ENCODE results near the gene TRPM8.
"Not testable (repeated sequence)": the region's sequence is repeated elsewhere in the genome, so short reads cannot be mapped to it uniquely, and the experiment has no call there.

Gene TRPM8

DNA sequence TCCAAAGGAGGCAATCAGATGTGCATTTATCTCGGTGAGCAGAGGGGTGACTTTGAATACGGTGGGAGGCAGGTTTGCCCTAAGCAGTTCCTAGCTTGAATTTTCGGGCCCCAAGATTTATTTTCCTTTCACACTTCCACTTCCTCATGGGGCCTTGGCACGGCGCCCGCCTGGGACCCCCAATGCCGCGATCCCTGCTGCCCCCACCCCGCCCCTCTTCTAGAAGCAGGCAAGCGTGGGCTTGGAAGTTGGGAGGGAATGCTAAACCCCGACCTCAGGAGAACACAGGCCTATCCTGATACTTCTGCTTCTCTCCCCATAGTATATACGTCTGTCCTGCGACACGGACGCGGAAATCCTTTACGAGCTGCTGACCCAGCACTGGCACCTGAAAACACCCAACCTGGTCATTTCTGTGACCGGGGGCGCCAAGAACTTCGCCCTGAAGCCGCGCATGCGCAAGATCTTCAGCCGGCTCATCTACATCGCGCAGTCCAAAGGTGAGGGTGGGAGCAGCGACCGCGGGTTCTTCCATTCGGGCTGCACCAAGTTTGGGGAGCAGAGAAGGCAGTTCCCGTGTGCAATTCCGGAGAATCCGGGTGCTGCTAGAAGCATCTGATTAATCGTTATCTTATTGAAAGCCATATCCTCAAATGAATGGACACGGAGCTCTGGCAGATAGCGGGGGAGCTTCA is 21.6 kb downstream of the TRPM8 start:
- no peak for DNase-seq

DNA sequence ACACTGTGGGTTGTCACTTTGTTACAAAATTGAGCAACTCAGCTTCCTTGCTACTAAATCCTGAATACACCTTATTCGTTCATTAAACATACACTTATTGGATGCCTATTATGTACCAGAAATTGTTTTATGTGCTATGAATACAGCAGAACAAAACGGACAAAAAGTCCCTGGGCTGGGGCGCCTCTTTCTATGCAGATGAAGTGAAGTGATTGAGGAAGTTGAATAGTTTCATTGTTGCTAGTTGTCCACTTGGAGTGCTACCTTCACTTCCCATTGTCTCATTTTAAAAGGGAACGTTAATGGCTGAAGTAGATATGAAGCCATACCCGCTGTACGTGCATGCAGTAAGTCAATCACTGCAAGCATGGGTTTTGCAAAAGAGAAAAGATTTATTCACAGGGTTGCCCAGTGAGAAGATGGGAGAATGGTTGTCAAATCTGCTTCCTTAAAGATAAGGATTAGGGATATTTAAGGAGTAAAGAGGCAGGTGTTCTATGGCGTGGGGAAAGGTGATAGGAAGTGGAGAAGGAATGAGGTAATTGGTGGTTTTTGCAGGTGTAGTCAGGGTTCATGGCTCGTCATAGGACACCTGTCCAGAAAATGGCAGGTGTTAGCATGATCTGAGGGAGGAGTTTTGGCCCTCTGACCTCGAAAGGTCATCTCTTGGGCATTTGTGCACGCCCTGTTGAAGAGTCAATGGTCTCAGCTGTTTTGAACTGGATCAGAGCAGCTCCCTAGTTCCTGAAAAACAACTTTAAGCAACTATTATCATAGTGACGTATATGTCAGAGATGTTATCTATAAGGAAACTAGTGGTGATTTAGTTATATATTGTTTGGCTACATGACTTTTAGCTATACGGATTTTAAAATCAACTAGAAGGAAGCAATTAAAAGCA is 23.5 kb downstream of the TRPM8 start:
- no peak for DNase-seq

DNA sequence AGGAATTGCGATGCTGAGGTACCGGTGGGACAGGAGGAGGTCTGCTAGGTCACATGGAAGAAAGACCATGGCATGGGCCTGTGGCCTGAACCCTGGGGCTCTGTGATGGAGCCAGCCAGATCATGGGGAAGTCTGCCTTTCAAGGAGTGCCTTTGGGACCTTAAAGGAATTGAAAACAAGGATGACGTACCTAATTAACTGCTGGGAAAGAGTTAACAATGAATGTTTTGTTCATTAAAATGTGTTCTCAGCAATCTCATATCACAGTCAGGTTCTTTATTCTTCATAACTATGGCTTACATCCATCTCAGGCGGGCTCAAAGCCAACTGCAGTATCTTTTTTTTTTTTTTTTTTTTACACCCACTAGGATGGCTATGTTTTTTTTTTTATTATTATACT is 25.6 kb downstream of the TRPM8 start:
- no peak for DNase-seq

DNA sequence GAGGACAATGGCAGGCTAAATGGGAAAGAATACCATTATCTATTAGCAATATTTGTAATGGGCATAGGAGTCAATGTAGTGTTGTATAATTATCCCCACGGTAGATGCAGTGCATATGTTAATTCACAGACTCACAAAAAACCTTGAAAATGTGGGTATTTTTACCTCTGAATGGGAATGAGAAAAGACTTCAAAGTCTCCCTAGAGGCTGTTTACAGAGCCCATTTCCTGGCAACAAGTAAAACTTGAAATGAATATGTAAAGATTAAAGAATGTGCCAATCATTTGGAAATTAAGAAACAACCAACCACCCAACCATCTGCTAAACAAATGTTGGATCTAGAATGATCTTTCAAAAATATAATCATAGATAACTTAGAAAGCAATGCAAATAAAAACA is 27.1 kb downstream of the TRPM8 start:
- no peak for DNase-seq

DNA sequence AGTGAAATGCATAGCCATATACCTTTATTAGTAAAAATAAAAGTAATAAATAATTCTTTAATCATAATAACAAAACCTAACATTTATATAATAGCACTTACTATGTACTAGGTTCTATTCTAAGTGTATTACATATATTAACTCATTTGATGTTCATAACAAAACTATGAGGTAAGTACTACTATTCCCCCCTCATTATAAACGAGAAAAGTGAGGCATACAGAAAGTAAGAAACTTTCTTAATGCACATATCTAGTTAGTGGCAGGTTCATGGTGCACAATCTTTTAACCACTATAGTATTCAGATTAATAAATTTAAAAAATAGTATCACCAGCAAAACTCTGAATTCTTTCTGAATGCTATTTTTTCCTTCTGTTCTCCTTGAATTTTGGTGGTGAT is 27.5 kb downstream of the TRPM8 start:
- DNase-seq, result no peak

DNA sequence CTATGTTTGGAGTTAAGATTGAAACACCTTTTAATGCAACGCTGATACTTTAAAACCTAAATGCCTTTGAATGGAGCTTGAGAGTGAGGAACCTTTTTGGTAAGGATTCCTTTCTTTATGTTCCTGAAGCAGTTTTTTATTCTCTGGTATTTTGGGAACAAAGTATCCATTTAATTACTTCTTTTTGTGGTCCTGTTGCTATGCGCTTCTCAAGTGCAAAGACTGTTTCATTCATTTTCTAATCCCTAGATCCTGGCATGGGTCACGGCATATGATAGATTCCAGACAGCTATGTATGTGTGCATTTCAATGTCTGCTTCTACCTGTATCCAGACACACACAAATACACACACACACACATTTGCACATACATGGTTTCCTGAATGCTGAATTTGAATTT is 28.0 kb downstream of the TRPM8 start:
- DNase-seq, result no peak

DNA sequence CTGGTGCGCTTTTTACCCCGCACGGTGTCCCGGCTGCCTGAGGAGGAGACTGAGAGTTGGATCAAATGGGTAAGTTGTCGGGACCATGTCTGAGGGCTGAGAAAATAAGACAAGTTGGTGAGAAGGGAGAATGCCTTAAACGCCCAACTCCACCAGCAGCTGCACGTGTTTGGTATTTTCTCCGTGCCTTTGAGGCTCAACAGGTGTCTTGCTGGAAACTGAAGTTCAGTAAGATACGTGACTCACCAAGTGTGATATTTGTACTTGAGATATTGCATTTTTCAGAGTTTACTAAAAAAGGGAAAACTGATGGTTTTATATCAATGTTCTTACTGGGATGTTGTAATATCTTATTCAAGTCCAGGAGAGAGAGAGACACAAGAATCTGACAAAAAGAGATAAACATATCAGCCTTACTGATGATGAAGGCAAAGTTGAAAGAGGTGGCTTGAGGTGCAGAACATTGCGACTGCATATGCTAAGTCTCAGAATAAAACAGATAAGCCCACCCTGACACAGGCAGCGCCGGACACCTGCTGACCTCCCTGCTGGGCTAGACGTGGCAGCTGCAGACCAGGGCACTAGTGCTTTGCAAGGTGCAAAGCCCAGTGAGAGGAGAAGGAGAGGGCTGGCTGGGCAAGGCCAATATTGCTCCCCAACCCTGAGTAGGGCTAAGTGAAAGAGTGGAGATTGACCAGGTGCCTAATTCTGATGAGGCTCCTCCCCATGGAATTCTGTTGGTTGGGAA is 33.1 kb downstream of the TRPM8 start:
- DNase-seq, result no peak

DNA sequence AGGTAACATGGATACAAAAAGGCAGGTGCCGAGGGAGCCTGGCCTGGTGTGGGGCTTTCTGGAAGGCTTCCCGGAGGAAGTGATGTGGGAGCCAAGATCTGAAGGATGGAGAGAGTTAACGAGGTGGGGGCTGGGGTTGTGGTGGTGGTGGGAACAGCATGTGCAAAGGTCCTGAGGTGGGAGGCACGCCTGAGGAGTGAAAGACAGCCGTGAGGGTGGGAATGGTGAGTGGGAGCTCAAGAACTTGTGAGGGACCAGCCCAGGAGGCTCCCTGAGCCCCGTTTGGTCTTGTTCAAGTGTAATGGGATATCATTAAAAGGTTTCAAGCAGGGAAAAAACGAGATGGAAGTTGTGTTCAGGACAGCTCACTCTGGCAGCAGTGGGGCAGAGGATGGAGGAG is 35.2 kb downstream of the TRPM8 start:
- no peak for DNase-seq

DNA sequence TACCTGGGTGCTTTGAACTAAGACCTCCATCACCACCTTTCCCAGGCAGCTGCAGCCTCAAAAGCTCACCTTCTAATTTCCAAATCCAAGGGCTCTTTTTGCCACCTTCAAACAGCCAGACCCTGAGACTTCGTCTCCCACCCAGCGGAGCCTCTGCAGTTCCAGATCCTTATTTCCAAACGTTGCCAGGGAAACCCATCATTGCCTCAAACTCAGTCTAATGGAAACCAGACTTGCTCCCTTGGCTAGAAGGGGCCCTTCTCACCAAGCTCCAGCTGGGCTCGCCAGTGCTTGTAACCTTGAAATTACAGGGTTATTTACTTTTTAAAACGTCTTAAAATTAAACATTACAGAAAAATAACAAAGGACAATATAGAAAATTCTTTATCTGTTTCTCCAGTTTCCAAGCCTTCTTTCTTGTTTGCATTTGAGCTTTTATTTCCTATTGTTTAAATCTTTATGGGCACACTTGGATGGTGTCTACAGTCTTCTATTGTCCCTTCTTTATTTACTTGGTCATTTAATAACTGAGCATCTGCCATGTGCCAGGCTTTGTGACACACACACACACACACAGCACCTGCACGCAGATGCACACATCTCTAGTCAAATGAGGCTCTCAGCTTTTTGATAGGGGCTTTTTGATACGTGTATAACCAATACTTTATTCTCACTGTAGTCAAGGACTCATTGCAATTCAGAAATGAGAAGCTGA is 36.1 kb downstream of the TRPM8 start:
- peak; percentile 91 for DNase-seq

DNA sequence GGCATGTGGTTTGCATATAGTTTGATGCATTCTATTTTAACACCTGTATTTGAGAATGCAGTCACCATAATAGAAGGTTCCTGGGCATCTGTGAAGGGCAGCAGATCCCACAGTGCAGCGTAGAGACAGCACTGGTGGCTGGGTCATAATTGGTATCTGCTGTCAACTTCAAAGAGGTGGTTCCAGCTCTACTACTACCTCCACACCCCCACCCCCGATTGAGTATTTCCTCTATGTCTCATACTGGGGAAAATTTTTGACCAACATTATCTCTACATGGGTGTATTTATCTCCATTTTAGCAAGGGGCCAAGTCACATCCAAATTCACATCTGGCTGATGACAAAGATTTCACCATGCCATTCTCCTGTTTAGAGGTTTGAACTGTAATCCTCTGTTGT is 43.0 kb downstream of the TRPM8 start:
- DNase-seq, result no peak

DNA sequence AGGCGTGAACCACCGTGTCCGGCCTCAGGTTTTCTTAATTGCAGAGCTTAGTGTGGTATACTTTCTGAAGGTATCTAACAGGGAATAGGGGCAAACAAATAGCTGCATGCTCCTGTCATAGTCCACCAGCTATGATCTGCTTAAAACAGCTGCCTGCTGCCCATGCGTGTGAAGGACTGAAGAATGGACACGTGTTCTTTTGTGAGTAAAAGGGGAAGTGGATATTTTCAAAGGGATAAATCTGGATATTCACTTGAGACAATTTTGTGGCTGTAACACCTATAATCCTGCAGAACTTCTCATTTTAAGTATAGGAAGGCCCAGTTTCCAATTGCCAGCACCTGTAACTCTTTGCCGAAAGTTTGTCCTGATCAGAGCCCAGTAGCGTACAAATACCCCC is 44.7 kb downstream of the TRPM8 start:
- DNase-seq, result no peak

DNA sequence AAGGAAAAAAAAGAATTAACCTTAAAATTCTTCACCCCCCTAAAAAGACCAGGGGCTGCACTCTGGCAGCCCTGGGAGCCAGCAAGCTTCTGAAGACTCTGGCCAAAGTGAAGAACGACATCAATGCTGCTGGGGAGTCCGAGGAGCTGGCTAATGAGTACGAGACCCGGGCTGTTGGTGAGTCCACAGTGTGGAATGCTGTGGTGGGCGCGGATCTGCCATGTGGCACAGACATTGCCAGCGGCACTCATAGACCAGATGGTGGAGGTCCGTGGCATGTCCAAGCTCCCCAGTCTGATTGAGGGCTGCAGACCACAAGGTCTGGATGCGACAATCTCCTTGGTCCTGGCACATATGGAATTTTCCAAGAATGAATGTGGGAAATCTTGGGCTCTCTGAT is 47.4 kb downstream of the TRPM8 start:
- DNase-seq, result no peak

DNA sequence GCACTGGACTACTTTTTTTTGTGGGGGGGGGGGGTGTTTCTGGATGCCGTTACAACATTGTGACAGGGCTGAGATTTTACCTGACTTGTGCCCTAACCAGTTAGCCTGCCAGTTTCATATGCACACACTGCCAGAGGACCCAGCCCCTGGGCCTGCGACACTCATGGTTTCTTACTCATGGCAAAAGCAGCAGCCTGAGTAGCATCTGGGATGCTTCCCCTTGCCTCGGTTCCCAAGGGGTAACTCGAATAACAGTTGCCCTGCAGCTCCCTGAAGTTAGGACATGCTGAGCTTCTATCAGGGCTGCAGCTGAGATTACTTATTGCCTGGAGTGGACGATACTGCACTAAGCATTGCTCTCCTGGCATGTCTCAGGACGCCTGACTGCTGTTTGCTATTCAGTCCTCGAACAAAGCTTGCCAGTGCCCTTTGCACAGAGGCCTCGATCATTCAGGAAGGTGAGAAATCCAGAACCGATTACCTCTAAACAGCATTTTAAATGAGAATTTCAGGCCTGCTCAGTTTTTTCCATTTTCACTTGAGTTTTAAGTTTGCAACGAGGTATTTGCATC is 47.9 kb downstream of the TRPM8 start:
- DNase-seq, result no peak

DNA sequence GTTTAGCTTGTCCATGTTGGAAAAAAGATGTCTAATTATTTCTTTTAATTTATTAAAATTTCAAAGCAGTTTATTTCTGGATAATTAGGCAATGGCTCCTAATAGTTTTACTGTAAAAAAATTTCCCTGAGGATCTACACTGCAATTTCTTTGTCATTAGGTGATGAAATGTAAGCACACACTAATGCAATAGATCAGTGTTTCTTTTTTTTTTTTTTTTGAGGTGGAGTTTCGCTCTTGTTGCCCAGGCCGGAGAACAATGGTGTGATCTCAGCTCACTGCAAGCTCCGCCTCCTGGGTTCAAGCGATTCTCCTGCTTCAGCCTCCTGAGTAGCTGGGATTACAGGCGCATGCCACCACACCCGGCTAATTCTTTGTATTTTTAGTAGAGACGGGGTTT is 48.5 kb downstream of the TRPM8 start:
- DNase-seq, result not testable (repeated sequence)

DNA sequence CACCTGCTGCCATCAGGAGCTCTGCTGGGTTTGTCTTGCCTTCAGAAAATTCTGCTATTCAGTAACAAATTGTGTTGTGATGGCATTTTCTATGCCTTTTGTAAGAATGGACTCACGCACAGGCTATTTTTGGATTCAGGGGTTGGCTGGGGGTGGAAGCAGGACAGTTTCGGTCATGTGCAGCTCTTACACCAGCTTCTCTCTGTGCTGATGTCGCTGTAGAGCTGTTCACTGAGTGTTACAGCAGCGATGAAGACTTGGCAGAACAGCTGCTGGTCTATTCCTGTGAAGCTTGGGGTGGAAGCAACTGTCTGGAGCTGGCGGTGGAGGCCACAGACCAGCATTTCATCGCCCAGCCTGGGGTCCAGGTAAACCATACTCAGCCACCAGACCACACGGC is 49.2 kb downstream of the TRPM8 start:
- no peak for DNase-seq

DNA sequence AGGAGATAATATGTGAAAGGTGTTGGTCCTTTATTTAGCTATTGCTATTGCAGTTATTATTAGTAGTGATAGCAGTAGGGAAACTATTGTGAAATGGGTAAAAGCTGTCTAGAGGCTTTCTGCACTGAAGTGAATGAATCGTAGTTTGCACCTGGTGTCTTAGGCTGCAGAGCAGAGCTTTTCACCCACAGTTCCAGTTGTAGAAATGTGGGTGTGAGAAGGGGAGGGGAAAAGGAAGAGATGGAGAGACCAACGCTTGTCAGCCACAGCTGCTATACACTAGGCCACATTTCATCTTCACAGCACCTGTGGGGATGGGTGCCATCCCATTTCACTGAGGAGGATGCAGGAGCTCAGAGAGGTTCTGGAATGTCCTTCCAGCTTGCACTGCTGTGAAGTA is 50.0 kb downstream of the TRPM8 start:
- DNase-seq, result no peak

DNA sequence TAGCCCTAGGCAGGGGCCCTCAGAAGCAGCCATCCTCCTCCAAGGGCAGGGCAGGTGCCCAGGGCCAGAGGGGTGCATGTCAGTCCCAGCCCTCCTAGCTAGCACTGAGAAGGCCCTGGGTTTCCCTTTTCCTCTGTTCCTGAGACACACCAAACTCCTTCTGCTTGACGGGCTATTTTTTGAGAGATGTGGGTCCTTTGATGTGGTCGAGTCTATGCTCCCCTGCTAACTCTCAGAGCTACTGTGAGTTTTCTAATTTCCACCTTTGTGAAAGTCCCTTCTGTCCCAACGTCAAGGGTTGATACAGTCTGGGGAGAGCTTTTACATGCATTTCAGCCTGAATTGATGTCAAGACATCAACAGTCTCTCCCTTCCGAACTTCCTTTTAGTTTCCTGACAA is 51.4 kb downstream of the TRPM8 start:
- no peak for DNase-seq

DNA sequence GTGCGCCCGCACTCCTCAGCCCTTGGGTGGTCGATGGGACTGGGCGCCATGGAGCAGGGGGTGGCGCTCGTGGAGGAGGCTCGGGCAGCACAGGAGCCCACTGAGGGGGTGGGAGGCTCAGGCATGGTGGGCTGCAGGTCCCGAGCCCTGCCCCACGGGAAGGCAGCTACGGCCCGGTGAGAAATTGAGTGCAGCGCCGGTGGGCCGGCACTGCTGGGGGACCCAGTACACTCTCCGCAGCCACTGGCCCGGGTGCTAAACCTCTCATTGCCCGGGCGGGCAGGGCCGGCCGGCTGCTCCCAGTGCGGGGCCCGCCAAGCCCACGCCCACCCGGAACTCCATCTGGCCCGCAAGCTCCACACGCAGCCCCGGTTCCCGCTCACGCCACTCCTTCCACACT is 55.3 kb downstream of the TRPM8 start:
- DNase-seq, result not testable (repeated sequence)

DNA sequence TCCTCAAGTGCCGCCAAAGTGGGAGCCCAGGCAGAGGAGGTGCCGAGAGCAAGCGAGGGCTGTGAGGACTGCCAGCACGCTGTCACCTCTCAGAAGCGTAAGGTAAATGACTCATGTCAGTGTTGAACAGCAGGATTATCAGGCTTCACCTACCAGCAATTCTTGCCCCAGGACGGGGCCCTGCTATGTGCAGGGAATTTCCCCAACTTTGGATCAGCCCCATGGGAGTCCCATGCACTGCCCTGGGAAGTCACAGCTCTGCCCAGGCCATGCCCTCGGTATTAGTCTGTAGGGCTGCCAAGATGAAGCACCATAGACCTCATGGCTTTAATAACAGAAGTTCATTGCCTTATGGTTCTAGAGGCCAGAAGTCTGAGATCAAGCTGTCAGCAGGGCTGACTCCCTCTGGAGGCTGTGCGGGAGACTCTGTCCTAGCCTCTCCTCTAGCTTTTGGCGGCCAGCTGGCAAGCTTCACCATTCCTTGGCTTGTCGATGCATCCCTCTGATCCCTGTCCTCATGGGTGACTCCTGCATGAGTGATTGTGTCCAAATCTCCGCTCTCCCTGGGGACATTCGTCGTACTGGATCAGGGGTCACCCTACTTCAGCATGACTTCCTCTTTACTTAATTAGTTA is 55.9 kb downstream of the TRPM8 start:
- DNase-seq, result no peak

DNA sequence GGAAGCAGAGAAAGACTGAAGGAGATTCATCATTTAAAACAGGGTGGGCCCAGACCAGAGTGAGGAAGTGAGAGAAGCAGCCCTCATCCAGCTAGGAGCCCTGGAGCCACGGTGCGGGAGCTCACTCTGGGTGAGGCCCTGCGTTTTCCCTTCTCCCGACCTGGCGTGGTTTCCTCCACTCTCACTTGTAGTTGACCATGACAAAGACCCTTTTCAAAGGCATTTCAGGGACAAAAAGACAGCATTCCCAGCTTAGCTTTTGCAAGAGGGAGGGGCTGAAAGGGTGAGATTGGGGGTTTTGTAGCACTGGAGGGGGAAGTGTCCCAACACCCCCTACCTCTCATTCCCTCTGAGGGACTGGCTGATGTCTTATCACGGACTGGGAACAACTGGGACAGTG is 56.6 kb downstream of the TRPM8 start:
- DNase-seq, result no peak

DNA sequence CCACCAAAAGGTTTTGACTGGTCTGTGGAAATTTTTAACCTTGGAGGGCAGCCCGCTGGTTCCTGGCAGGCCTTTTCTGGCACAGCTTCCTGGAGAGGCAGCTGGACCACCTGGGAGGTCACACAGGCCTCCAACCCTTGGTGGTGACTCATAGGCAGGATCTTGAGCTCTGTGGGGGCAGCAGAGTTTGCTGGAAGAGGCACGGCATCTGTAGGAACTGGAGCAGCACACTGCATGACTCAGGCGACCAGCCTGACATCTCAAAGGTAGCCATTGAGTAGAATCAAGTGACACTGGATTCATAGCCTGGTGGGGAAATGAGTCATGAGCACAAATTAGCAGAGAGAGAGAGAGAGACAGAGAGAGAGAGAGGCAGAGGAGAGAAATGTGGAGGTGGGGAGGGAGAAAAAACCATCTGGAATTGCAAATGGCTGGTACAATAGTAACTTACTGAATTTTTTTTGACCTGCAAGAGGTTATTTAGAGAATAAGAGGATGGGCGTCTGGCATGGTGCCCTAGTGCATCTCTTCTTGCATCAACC is 57.4 kb downstream of the TRPM8 start:
- DNase-seq, result peak; percentile 70

DNA sequence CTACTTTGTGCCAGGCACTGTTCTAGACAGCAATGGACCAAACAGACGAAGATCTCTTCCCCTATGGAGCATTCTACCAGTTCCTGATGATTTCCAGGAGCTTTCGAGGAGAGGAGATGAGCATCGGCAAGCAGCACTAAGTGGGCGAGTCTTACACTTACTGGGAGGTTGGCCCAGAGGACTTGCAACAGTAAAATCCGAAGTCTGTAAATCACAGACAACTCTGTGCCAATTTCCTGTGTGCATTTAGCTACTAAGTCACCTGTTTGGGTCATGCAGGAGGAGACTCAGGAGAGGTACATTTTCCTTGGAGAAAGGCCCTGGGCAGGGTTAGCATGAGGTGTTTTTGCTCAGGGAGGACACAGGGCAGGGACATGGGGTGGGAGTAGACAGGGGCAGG is 58.9 kb downstream of the TRPM8 start:
- no peak for DNase-seq

Data from NCI-H345 (cell line).